ENCODE measurements around the gene EIF3B.
"Not testable (repeated sequence)": the region's sequence is repeated elsewhere in the genome, so short reads cannot be mapped to it uniquely, and the experiment has no call there.

EIF3B gene

DNA sequence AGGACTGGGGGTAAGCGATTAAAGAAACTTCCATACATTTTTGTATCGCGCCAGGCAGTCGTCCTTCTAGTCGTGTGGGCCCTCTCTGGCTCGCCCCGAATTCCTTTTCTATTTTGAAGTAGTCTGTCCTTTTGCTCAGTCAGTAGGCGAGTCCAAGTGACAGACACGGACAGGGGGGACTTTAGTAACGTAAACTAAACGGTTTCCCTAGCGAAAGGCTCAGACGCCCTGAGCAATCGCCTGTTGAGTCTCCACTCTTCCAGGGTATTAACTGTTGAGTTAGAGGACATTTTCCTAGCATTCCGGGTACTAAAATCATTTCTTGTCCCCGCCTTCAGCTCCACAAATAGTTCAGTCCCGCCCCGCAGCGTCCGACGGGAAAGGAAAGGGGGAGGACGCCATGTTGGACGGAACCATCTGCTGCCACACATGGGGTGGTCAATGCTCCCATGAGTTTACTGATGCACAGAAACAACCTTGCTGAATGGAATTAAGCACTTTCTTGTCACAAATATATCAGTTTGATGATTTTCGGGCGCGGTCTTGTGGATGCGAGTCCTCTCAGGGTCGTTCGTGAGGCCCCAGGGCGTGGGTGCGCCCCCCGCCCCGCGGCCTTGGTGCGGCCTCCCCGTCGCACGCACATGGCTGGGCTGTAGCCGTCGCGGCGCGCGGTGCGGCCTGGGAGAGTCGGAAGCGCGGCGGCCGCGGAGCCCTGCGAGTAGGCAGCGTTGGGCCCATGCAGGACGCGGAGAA is at the start of gene EIF3B:
TSS of gene EIF3B (plus strand) at position 642 of the 753 bp plus-strand sequence. CDS start at position 737, 95 bp downstream.
- peak; percentile 91 for DNase-seq

DNA sequence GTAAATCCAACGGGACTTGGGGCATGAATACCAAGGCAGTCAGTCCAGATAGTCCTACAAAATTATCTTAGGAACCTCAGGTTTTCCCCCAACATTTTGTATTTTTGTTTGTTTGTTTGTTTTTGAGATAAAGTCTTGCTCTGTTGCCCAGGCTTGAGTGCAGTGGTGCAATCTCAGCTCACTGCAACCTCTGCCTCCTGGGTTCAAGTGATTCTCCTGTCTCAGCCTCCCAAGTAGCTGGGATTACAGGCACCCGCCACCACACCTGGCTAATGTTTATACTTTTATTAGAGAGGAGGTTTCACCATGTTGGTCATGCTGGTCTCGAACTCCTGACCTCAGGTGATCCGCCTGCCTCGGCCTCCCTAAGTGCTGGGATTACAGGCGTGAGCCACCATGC is 49.4 kb upstream of the EIF3B start:
- DNase-seq, result not testable (repeated sequence)

GRCh38 chr7:2306688-2307087 is 47.9 kb upstream of the EIF3B start:
- no peak for DNase-seq

- no peak for DNase-seq
These were observed 46.9 kb upstream of the EIF3B start for GRCh38 chr7:2307690-2308107.

DNA sequence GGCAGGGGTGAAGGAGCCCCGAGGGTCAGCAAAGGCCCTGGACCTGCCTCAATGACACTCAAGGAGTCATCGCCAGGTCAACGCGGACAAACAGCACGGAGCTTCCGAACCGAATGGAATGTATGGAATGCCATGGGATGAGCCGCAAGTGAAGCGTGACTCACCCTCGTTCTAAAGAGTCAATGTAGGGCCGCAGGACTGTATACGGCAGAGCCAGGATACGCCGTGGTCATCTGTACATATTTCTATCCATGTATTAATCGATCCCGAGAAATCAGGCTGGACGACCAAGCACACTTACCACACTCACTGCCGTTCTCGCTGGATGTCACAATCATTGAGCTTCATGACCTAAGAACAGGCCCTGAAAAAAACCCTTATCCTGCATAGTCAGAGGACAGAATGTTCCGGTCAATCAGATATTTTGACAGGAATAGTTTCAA is 44.7 kb upstream of the EIF3B start:
- no peak for DNase-seq

DNA sequence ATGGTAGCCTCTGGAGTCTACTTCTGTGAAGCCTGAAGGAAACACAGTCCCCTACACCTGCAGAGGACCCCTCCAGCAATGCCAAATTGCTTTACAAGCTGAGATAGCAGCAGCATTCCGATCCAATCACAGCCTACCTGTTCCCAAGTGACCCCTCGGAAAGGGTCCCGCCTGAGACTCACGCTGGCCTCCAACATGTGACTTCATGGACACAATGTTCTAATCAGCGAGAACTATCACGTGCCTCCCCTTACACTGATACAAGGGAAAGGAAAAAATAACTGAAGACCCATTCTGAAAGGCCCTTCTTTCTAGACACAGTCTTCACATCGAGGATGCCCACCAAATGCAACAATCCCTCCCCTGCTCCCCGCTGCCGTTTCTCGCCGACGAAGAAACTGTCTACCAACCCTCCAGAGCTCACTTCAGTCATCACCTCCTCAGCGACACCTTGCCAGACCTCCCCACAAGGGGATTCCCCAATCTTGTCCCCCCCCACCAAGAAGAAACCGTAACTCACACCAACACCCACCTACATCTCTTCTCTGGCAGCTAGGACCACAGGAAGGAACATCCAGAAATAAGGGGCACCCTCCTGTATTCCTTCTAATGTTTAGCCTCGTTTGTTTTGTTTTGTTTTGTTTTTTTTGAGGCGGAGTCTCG is 42.2 kb upstream of the EIF3B start:
- no peak for DNase-seq

DNA sequence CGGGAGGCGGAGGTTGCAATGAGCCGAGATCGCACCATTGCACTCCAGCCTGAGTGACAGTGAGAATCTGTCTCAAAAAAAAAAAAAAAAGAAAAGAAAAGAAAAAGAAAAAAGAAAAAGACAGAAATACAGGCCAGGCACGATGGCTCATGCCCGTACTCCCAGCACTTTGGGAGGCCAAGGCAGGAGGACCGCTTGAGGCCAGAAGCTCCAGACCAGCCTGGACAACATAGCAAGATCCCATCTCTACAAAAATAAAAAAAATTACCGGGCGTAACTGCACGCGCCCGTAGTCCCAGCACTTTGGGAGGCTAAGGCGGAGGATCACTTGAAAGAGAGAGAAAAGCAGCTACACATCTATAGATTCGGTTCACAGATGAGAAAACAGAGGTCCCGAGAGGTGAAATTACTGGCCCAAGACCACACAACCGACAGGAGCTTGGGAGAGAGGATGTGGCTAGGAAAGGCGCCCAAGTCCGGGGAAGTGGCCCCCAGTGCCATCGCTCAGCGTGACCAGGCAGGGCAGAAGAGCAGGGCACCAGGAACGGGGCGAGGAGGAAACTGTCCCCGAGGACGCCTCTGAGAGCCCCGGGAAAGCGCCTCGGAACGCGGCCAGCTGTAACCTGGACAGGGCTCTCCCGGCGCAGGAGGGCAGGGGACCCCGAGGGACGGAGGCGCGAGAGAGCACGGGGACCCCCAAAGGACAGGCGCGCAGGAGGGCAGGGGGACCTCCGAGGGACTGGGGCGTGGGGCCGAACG is 41.0 kb upstream of the EIF3B start:
- DNase-seq, result no peak

DNA sequence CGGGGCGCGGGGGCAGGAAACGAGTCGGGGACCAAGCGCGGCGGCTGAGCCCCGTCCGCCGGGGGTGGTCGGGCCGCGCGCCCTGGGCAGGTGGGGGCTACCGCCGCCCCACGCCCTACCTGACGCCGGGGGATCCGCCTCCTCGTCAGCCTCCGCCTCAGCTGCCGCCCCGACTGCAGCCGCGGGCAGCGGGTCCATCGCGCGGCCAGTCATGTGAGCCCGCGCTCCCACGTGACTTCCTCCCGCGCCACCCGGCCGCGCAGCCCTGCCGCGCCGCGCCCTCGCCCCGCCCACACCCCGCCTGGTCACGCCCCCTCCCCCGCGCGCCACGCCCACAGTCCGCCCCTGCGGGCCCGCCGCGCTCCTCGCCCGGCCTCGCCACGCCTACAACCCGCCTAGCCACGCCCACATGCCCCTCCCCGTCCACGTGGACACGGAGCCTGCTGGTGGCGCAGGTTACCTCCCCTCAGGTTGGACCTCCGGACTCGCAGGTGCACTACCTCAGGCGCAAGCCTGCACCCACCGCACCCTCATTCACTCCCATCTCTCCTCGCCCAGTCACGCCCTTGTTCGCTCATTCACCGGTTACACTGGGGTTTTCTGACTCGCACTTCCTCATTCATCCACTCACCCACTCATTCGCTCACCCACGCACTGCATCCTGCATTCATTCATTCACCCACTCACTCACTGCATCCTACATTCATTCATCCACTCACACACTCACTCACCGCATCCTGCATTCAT is 40.2 kb upstream of the EIF3B start, which contains the start of gene SNX8:
TSS of gene SNX8 (minus strand) at position 233 of the 747 bp plus-strand sequence. CDS start at position 213, 20 bp downstream.
- DNase-seq, result peak; percentile 94

DNA sequence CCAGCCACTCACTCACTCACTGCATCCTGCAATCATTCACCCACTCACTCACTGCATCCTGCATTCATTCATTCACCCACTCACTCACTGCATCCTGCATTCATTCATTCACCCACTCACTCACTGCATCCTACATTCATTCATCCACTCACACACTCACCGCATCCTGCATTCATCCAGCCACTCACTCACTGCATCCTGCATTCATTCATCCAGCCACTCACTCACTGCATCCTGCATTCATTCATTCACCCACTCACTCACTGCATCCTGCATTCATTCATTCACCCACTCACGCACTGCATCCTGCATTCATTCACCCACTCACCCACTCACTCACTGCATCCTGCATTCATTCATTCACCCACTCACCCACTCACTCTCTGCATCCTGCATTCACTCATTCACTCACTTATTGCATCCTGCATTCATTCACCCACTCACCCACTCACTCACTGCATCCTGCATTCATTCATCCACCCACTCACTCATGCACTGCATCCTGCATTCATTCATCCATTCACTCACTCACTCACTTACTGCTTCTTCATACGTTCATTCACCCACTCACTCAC is 39.6 kb upstream of the EIF3B start:
- not testable (repeated sequence) for DNase-seq

GRCh38 chr7:2315787-2316186 is 38.8 kb upstream of the EIF3B start:
- DNase-seq, result no peak

- no peak for DNase-seq
These were observed 38.0 kb upstream of the EIF3B start for GRCh38 chr7:2316578-2316977.

DNA sequence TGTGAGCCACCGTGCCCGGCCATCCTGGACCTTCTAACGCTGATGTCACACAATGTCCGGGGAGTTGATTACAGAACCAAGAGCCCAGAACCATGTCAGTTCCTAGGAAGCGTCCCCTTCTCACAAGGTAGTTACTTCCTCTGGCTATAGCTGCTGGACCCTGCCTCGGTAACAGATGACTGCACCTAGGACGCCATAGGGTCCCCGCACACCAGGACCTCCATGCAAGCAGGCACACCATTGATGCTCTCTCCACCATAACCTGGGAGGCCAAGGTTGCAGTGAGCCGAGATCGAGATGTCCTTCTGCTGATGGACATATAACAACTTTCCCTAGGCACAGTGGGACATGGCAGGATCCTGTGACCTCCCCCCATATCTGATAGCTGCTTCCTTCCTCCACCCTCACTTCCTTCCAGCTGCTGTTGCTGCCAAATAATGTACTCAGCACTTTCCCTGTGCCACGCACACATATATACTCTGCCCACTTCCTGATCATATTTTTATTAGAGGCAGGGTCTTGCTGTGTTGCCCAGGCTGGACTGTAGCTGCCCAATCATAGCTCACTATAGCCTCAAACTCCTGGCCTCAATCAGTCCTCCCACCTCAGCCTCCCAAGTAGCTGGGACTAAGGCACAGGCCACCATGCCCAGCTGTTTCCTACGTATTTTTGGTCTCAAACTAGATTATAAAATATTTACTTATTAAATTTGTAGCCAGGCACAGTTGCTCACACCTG is 36.9 kb upstream of the EIF3B start:
- no peak for DNase-seq

DNA sequence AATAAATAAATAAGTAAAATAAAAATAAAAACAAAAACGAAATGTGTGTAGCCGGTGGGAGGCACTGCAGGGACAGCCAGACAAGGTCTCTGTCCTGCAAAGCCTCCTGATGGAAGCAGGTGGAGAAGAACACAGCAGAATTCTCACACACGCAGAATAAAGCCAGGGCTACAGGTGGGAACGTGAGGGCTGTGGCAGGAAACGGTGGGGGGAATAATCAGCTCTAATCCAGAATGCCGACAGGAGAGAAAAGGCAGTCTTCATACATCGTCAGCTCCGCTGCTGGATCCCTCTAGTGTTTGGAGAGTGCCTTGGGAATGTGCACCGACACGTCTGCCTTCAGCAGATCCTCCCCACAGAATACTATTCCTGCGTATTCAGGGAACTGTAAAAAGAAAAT is 33.6 kb upstream of the EIF3B start:
- no peak for DNase-seq

DNA sequence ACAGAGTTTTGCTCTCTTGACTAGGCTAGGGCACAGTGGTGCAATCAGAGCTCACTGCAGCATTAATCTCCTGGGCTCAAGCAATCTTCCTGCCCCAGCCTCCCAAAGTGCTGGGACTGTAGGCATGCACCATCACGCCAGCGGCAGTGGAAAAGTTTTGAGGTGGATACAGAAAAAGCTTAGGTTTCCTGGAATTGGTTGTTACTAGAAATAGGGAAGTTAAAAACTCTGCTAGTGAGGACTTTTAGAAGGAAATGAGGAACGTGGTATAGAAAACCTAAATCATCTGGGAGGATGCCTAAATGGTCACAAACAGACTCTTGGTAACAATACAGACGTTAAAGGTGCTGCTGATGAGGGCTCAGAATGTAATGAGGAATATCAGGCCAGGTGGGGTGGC is 29.5 kb upstream of the EIF3B start:
- DNase-seq, result no peak

- DNase-seq, result no peak
These were observed 27.7 kb upstream of the EIF3B start for GRCh38 chr7:2326951-2327350.

DNA sequence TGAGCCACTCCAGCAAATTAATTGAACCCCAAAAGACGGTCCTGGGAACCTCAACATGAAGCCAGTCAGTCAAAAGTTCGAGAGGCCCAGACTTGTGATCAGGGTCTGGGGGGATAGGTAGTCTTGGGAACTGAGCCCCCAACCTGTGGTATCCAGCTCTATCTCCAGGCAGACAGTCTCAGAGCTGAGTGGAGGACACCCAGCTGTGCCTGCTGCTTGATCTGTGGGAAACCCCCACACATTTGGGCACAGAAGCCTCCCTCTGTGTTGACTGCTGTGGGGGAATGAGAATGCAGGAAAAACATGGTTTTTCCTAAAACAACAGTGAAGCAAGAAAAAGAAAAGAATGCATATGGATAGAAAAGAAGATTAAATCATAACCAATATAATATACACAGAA is 24.1 kb upstream of the EIF3B start:
- DNase-seq, result no peak

DNA sequence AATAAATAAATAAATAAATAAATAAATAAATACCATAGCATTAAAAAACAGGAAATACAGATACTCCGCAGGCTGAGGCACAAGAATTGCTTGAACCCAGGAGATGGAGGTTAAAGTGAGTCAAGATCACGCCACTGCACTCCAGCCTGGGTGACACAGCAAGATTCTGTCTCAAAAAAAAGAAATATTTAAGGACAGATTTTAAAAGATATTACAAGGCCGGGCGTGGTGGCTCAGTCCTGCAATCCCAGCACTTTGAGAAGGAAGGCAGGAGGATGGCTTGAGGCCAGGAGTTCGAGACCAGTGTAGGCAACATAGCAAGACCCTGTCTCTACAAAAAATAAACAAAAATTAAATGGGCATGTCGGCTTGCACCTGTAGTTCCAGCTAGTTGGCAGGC is 22.9 kb upstream of the EIF3B start:
- DNase-seq, result no peak

GRCh38 chr7:2332606-2333231 is 21.9 kb upstream of the EIF3B start:
- DNase-seq, result not testable (repeated sequence)

DNA sequence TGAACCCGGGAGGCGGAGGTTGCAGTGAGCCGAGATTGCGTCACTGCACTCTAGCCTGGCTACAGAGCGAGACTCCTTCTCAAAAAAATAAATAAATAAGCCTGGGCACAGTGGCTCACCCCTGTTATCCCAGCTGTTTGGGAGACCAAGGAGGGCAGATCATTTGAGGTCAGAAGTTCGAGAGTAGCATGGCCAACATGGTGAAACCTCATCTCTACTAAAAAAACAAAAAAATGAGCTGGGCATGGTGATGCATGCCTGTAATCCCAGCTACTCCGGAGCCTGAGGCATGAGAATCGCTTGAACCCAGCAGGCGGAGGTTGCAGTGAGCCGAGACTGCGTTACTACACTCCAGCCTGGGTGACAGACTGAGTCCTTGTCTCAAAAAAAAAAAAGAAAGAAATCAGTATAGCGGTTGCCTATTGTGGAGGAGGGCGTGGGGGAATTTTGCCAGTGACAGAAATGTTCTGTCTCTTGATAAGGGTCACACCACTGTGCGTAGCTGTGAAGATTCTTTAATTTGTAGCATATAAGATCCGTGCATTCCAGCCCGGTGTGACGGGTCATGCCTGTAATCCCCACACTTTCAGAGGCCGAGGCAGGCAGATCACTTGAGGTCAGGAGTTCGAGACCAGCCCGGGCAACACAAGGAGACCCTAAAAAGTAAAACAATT is 17.9 kb upstream of the EIF3B start:
- DNase-seq, result no peak

DNA sequence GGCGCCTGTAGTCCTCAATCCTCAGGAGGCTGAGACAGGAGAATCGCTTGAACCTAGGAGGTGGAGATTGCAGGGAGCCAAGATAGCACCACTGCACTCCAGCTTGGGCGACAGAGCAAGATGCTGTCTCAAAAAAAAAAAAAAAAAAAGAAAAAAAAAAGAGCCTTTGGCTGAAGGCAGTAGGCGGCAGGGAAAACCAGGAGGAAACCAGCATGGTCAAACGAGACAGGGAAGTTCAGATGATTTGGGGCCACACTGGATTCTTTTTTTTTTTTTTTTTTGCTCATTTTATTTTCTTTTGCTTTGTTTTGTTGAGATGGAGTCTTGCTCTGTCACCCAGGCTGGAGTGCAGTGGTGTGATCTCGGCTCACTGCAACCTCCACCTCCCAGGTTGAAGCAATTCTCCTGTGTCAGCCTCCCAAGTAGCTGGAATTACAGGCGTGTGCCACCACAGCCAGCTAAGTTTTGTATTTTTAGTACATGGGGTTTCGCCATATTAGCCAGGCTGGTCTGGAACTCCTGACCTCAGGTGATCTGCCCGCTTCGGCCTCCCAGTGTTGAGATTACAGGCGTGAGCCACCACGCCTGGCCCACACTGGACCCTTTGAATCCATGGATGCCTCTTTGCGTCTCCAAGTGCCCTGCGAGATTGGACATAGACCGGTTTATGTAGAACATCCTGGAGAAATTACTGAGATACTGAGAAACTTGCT is 7.1 kb upstream of the EIF3B start:
- not testable (repeated sequence) for DNase-seq

Measured in NCI-H748 treated with DMSO at 0.1 percent for 48 hours (cell line).